Stimulated activated effector memory CD8-positive, alpha-beta T cell treated with anti-CD3 and anti-CD28 coated beads, Interleukin-12 subunit alpha, Interleukin-12 subunit beta, amount 100 ng/mL, for 72 hours (primary cell): ENCODE results near the gene DCTD.

Experiments used
- ATAC-seq: fragments of 150-1000 bp; cut with Tn5 transposase; 2 replicates; pipeline ENCODE4 v1.10.0; 2021
- DNase-seq, 2 donors: peaks; one replicate each; pipeline ENCODE4 v3.0.0; 2021 to 2022; ENCODE audit warnings: low spot score in 2 of 2
- H3K27ac Mint-ChIP-seq: one replicate; pipeline ENCODE4 v1.8.0; 2022; ENCODE audit warnings: mild to moderate bottlenecking, mixed read lengths
- H3K36me3 Mint-ChIP-seq: one replicate; pipeline ENCODE4 v1.8.0; 2022; ENCODE audit warnings: mild to moderate bottlenecking, mixed read lengths
- H3K4me1 Mint-ChIP-seq: one replicate; pipeline ENCODE4 v1.8.0; 2022; ENCODE audit warnings: mixed read lengths
- H3K4me3 Mint-ChIP-seq: one replicate; pipeline ENCODE4 v1.8.0; 2022; ENCODE audit warnings: mild to moderate bottlenecking, mixed read lengths
- H3K9me3 Mint-ChIP-seq: one replicate; pipeline ENCODE4 v1.8.0; 2022; ENCODE audit warnings: mixed read lengths

DCTD gene

DNA sequence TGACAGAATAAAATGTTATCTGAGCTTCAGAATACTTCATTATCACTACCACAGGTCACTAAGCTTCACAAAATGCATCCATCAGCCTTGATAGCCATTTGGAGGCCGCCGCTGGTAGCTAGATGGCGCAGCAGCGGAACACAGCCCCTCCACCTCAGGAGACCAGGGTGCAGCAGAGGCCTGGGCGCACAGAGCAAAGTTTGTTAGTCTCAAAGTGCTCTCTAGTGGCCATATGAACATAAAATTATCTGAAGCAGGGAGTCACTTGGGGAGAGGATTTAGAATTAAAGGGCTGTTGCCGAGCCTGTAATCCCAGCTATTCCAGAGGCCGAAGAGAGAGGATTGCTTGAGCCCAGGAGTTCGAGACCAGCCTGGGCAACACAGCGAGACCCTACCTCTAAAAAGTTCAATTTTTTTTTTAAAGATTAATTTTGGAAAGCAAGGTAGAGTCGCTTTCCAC, 8.1 kb upstream of the DCTD start:
- no peaks in the 10 kb centered on the region for H3K4me1 Mint-ChIP-seq
- no peaks in the 10 kb centered on the region for H3K36me3 Mint-ChIP-seq
- DNase-seq (peak in 1 of 2 donors; percentile 67), ATAC-seq (peak; percentile 90)
- H3K4me3 Mint-ChIP-seq = no peak overlapping the region
- H3K27ac Mint-ChIP-seq = no peak overlapping the region
- H3K9me3 Mint-ChIP-seq = no peaks in the 10 kb centered on the region

GRCh38 chr4:182924497-182924896, 7.3 kb upstream of the DCTD start:
- no peak for ATAC-seq
- Mint-ChIP-seq H3K27ac (no peak overlapping the region), H3K36me3 (no peaks in the 10 kb centered on the region), H3K4me3 (no peak overlapping the region), H3K9me3 (no peaks in the 10 kb centered on the region), H3K4me1 (peaks cover 6% of the 10 kb centered on the region)
- no peak for DNase-seq

- H3K4me3 Mint-ChIP-seq = no peak overlapping the region
- no peak for DNase-seq
- H3K4me1 Mint-ChIP-seq = peaks cover 11% of the 10 kb centered on the region
- H3K36me3 Mint-ChIP-seq = peaks cover 3% of the 10 kb centered on the region
- no peak for ATAC-seq
- no peaks in the 10 kb centered on the region for H3K9me3 Mint-ChIP-seq
- no peak overlapping the region for H3K27ac Mint-ChIP-seq
Observed at GRCh38 chr4:182923796-182924340, 6.7 kb upstream of the DCTD start.

GRCh38 chr4:182923366-182923765, 6.2 kb upstream of the DCTD start:
- DNase-seq = no peak
- Mint-ChIP-seq H3K27ac (no peak overlapping the region), H3K4me1 (peaks cover 15% of the 10 kb centered on the region), H3K9me3 (no peaks in the 10 kb centered on the region), H3K4me3 (no peak overlapping the region), H3K36me3 (peaks cover 5% of the 10 kb centered on the region)
- ATAC-seq = no peak

GRCh38 chr4:182922501-182923284, 5.5 kb upstream of the DCTD start:
- ATAC-seq (no peak), DNase-seq (no peak)
- no peaks in the 10 kb centered on the region for H3K9me3 Mint-ChIP-seq
- peaks cover 11% of the 10 kb centered on the region for H3K36me3 Mint-ChIP-seq
- H3K4me1 Mint-ChIP-seq = peaks cover 22% of the 10 kb centered on the region
- H3K27ac Mint-ChIP-seq = no peak overlapping the region
- no peak overlapping the region for H3K4me3 Mint-ChIP-seq

- H3K9me3 Mint-ChIP-seq = no peaks in the 10 kb centered on the region
- H3K36me3 Mint-ChIP-seq = peaks cover 16% of the 10 kb centered on the region
- DNase-seq = no peak
- H3K27ac Mint-ChIP-seq = no peak overlapping the region
- no peak for ATAC-seq
- no peak overlapping the region for H3K4me3 Mint-ChIP-seq
- peaks cover 22% of the 10 kb centered on the region for H3K4me1 Mint-ChIP-seq
Observed at GRCh38 chr4:182921608-182922007, 4.4 kb upstream of the DCTD start.

DNA sequence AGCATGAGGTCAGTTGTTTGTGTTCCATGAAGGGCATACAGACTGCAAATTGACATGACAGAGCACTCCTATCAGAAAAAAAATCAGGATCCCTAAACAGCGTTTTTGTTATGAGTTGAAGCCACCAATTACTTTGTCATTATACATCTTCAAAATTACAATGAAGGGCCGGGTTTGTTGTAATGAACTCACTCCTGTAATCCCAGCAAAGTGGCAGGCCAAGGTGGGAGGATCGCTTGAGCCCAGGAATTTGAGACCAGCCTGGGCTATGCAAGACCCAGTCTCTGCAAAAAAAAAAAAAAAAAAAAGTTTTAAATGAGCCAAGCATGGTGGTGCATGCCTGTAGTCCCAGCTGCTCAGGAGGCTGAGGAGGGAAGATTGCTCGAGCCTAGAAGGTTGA, 3.5 kb upstream of the DCTD start:
- H3K9me3 Mint-ChIP-seq = no peaks in the 10 kb centered on the region
- no peak for ATAC-seq
- no peak for DNase-seq
- no peak overlapping the region for H3K27ac Mint-ChIP-seq
- no peak overlapping the region for H3K4me3 Mint-ChIP-seq
- peaks cover 30% of the 10 kb centered on the region for H3K4me1 Mint-ChIP-seq
- H3K36me3 Mint-ChIP-seq = peaks cover 23% of the 10 kb centered on the region

- Mint-ChIP-seq H3K27ac (peak overlapping the region; percentile 82), H3K4me1 (peaks cover 37% of the 10 kb centered on the region), H3K4me3 (peak overlapping the region; percentile 54), H3K9me3 (no peaks in the 10 kb centered on the region), H3K36me3 (peaks cover 41% of the 10 kb centered on the region)
- ATAC-seq (peak; percentile 63), DNase-seq (peak in 1 of 2 donors; percentile 65)
Observed at GRCh38 chr4:182918791-182919302, 1.7 kb upstream of the DCTD start.

DNA sequence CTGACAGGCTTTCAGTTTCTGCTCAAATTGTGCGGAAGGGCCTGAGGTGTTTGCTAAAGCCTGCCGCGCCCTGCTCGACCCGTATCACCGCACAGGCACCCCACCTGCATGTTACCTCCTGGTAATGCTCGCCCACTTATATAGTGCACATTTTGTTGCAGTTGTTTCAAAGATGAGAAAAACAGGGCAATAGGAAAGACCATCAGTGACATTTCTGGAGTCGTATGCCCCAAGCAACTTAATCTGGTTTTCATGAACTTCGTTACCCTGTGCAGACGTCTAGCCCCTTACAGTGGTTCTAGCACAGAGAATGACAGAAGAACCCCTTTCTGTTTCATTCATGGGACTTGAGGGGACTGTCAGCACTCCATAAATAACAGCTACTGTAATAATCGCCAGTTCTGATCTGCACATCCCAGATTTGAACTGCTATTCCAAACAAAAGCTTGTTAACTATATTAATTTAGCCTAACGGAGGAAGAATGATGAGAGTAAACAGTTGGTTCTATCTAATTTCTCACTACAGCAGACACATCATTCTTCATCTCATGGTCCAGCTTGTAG, 940 bp upstream of the DCTD start:
- ATAC-seq = no peak
- Mint-ChIP-seq H3K27ac (peak overlapping the region; percentile 82), H3K4me3 (peak overlapping the region; percentile 54), H3K4me1 (peaks cover 44% of the 10 kb centered on the region), H3K36me3 (peaks cover 48% of the 10 kb centered on the region), H3K9me3 (no peaks in the 10 kb centered on the region)
- DNase-seq = no peak

DNA sequence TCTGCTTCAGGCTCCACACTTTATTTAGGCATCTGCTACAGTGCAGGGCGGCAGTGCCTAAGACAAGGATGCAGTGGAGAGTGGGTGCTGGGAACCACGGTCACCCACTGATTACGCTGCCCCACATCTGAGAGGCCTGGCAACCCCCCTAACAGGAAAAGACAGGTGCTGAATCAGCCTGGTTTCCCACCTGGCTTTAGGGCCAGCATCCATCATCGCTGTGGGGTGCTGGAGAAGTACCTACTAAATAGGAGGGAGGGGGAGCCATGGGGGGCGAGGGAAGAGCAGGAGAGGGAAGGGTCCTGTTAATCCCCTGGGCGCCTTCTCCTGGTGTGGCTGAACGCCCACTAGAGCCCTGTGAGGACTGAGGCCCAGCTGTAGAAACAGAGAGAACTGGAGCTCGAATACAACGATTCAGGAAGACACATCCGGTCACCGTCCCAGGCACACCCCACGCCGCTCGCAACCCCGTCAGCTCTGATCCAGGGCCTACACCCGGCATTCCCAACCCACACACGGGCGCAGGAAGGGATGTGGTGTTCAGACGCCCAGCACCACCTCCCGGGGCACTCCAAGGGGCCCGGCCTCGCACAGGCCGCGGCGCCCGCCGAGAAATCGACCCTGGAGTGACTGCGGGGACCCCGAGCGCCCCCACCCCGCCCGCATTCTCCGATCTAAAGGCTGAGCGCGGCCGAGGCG, 554 bp downstream of the DCTD start:
- Mint-ChIP-seq H3K9me3 (no peaks in the 10 kb centered on the region), H3K27ac (peak overlapping the region; percentile 95), H3K4me3 (peak overlapping the region; percentile 54), H3K4me1 (peaks cover 56% of the 10 kb centered on the region), H3K36me3 (peaks cover 63% of the 10 kb centered on the region)
- peak; percentile 15 for ATAC-seq
- peak; percentile 27 to 71 for DNase-seq

DNA sequence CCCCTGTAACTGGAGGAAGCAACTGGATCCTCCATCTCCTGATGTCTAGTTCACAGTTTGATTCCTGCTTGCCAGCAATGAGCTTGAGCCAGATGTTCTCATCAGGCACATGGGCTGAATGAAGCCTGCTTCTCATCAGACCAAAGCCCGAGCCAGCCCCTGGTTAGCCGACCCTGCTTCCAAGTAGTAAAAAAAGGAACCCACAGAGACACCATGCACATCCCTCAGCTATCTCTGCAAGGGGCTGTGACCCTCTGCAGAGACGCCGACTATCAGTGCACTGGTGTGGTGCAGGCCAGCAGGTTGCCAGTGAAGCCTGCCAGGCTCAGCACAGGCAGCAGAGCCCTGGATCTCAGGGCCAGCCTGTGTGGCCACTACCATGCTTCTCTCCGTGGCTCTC, 2.8 kb downstream of the DCTD start:
- Mint-ChIP-seq H3K9me3 (no peaks in the 10 kb centered on the region), H3K36me3 (peaks cover 86% of the 10 kb centered on the region), H3K4me1 (peaks cover 61% of the 10 kb centered on the region), H3K4me3 (no peak overlapping the region), H3K27ac (peak overlapping the region; percentile 64)
- ATAC-seq (no peak), DNase-seq (no peak)

GRCh38 chr4:182913621-182914020, 3.6 kb downstream of the DCTD start:
- Mint-ChIP-seq H3K4me1 (peaks cover 55% of the 10 kb centered on the region), H3K4me3 (no peak overlapping the region), H3K36me3 (peaks cover 88% of the 10 kb centered on the region), H3K27ac (peak overlapping the region; percentile 64), H3K9me3 (no peaks in the 10 kb centered on the region)
- DNase-seq (no peak), ATAC-seq (no peak)

GRCh38 chr4:182913036-182913435, 4.2 kb downstream of the DCTD start:
- Mint-ChIP-seq H3K9me3 (no peaks in the 10 kb centered on the region), H3K27ac (peak overlapping the region; percentile 27), H3K4me1 (peaks cover 50% of the 10 kb centered on the region), H3K4me3 (no peak overlapping the region), H3K36me3 (peaks cover 91% of the 10 kb centered on the region)
- ATAC-seq (no peak), DNase-seq (no peak)

- DNase-seq = no peak
- Mint-ChIP-seq H3K4me1 (peaks cover 47% of the 10 kb centered on the region), H3K27ac (no peak overlapping the region), H3K4me3 (no peak overlapping the region), H3K9me3 (no peaks in the 10 kb centered on the region), H3K36me3 (peaks cover 100% of the 10 kb centered on the region)
- peak; percentile 53 for ATAC-seq
Observed at GRCh38 chr4:182908124-182908523, 9.1 kb downstream of the DCTD start.

GRCh38 chr4:182907396-182907795, 9.8 kb downstream of the DCTD start:
- no peak for DNase-seq
- Mint-ChIP-seq H3K4me3 (no peak overlapping the region), H3K27ac (peak overlapping the region; percentile 33), H3K36me3 (peaks cover 95% of the 10 kb centered on the region), H3K4me1 (peaks cover 42% of the 10 kb centered on the region), H3K9me3 (no peaks in the 10 kb centered on the region)
- no peak for ATAC-seq
